GM19099 (cell line): ENCODE measurements around the gene CAB39.

Experiments
- POLR2A ChIP-seq: IDR thresholded peaks from 3 replicates; pipeline ENCODE4 v1.6.1; 2011; ENCODE audit warnings: low read depth; ENCODE audit not compliant: insufficient read length; ENCODE audit errors: extremely low read depth

The CAB39 gene

GRCh38 chr2:230852113-230852512 lies 139.5 kb downstream of the CAB39 start:
- TF ChIP-seq POLR2A: no peak

- no peak for TF ChIP-seq POLR2A
These were observed 149.1 kb downstream of the CAB39 start for GRCh38 chr2:230861552-230862255.

- TF ChIP-seq POLR2A: no peak
These were observed 149.7 kb downstream of the CAB39 start for GRCh38 chr2:230862292-230862691.

GRCh38 chr2:230863031-230863430 lies 150.4 kb downstream of the CAB39 start:
- no peak for TF ChIP-seq POLR2A

- TF ChIP-seq POLR2A: no peak
These were observed 150.9 kb downstream of the CAB39 start for GRCh38 chr2:230863442-230864121.

GRCh38 chr2:230864122-230864604 lies 151.5 kb downstream of the CAB39 start:
- no peak for TF ChIP-seq POLR2A

GRCh38 chr2:230864605-230865306 lies 152.1 kb downstream of the CAB39 start, which contains the start of gene ITM2C:
TSS of gene ITM2C (plus strand) at chr2:230864942. CDS start at chr2:230865026, 84 bp downstream.
- peak; percentile 73 for TF ChIP-seq POLR2A

GRCh38 chr2:230865307-230865765 lies 152.7 kb downstream of the CAB39 start:
- TF ChIP-seq POLR2A: no peak

- no peak for TF ChIP-seq POLR2A
These were observed 153.4 kb downstream of the CAB39 start for GRCh38 chr2:230865766-230866755.

- no peak for TF ChIP-seq POLR2A
These were observed 154.3 kb downstream of the CAB39 start for GRCh38 chr2:230866756-230867523.

- no peak for TF ChIP-seq POLR2A
These were observed 155.7 kb downstream of the CAB39 start for GRCh38 chr2:230868161-230868946.

- TF ChIP-seq POLR2A: no peak
These were observed 156.6 kb downstream of the CAB39 start for GRCh38 chr2:230868947-230869913.
